ENCODE data around the gene AJAP1.

GRCh38 chr1:4728319-4729089 lies 74.1 kb downstream of the AJAP1 start:
- no peak for TF ChIP-seq SREBF2 (IDR thresholded peaks at IDR 0.05; ENCODE audit: low read length)
- no peak for TF ChIP-seq ZBTB11 (CRISPR knock-in tag; IDR thresholded peaks at IDR 0.05)
- TF ChIP-seq ZNF592 (IDR thresholded peaks at IDR 0.05), result no peak
- no peak for TF ChIP-seq EED (IDR thresholded peaks at IDR 0.05; ENCODE audit: low read depth)
- TF ChIP-seq RELB (IDR thresholded peaks at IDR 0.05; ENCODE audit: low read depth), result no peak
- TF ChIP-seq NFIC (IDR thresholded peaks at IDR 0.05; ENCODE audit: low read depth, low read length), result no peak
- no peak for TF ChIP-seq CTCF (IDR thresholded peaks at IDR 0.05 in 2 of 3, conservative IDR thresholded peaks at IDR 0.05 in 1 of 3; ENCODE audit: control insufficient read depth in 2 of 3, extremely low read depth in 1 of 3, insufficient read depth in 1 of 3, low read depth in 3 of 3, low read length in 3 of 3)
- TF ChIP-seq CEBPB (IDR thresholded peaks at IDR 0.05; ENCODE audit: borderline replicate concordance in 1 of 2, low read depth in 2 of 2, low read length in 2 of 2), result no peak
